ENCODE measurements around the gene LRRC74B.
"Not testable (repeated sequence)": the region's sequence is repeated elsewhere in the genome, so short reads cannot be mapped to it uniquely, and the experiment has no call there.

The LRRC74B gene

GRCh38 chr22:21045585-21046294 is at the start of gene LRRC74B:
LRRC74B (plus strand) TSS chr22:21045946; CDS start chr22:21045987, 41 bp downstream.
- DNase-seq (ENCODE audit: low read depth): peak; percentile 8

GRCh38 chr22:20996031-20996410 is 49.7 kb upstream of the LRRC74B start:
- DNase-seq (ENCODE audit: low read depth): no peak

- DNase-seq (ENCODE audit: low read depth): no peak
Measured at GRCh38 chr22:20996598-20997535, 48.9 kb upstream of the LRRC74B start.

- DNase-seq (ENCODE audit: low read depth): no peak
Measured at GRCh38 chr22:20997536-20998257, 48.0 kb upstream of the LRRC74B start.

- no peak for DNase-seq (ENCODE audit: low read depth)
Measured at GRCh38 chr22:20998411-20999336, 47.1 kb upstream of the LRRC74B start.

- DNase-seq (ENCODE audit: low read depth): no peak
Measured at GRCh38 chr22:20999350-21000206, 46.2 kb upstream of the LRRC74B start.

- no peak for DNase-seq (ENCODE audit: low read depth)
Measured at GRCh38 chr22:21000207-21000986, 45.3 kb upstream of the LRRC74B start.

GRCh38 chr22:21000987-21001600 is 44.7 kb upstream of the LRRC74B start:
- DNase-seq (ENCODE audit: low read depth): no peak

GRCh38 chr22:21001601-21002325 is 44.0 kb upstream of the LRRC74B start, which contains the start of gene THAP7:
THAP7 (minus strand) TSS chr22:21002118; CDS start chr22:21001911, 207 bp downstream.
- peak; percentile 94 for DNase-seq (ENCODE audit: low read depth)

GRCh38 chr22:21003782-21004181 is 42.0 kb upstream of the LRRC74B start:
- no peak for DNase-seq (ENCODE audit: low read depth)

GRCh38 chr22:21009208-21009607 is 36.5 kb upstream of the LRRC74B start:
- not testable (repeated sequence) for DNase-seq (ENCODE audit: low read depth)

GRCh38 chr22:21009638-21010425 is 35.9 kb upstream of the LRRC74B start:
- no peak for DNase-seq (ENCODE audit: low read depth)

GRCh38 chr22:21010426-21011113 is 35.2 kb upstream of the LRRC74B start:
- no peak for DNase-seq (ENCODE audit: low read depth)

GRCh38 chr22:21012446-21013407 is 33.0 kb upstream of the LRRC74B start:
- DNase-seq (ENCODE audit: low read depth): no peak

- DNase-seq (ENCODE audit: low read depth): no peak
Measured at GRCh38 chr22:21013657-21014201, 32.0 kb upstream of the LRRC74B start.

Measured in T-helper 22 cell (primary cell).